ENCODE measurements around the gene ATG5.
"Not testable (repeated sequence)": the region's sequence is repeated elsewhere in the genome, so short reads cannot be mapped to it uniquely, and the experiment has no call there.

ATG5 gene

DNA sequence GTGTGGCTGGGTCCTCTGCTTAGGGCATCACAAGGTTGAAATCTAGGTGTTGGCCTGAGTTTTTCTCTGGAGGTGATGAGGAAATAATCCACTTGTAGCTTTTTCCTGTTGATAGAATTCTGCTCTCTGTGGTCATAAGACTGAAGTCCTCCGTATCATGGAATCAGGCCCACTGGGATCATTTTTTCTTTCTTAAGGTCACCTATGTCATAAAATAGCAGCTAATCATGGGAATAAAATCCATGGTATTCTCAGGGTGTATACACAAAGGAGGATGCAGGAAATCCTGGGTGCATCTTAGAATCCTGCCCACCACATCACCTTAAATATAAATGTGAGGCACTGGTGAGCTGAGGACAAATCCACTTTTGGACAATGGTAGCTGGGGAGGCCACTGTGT lies 166.7 kb downstream of the ATG5 start:
- no peak overlapping the region for H3K27ac Mint-ChIP-seq
- H3K9me3 Mint-ChIP-seq, result no peaks in the 10 kb centered on the region
- H3K4me3 Mint-ChIP-seq, result no peak overlapping the region
- no peak for TF ChIP-seq CTCF (IDR thresholded peaks at IDR 0.05; ENCODE audit: unreplicated experiment in 3 of 3)
- H3K4me1 Mint-ChIP-seq, result peaks cover 19% of the 10 kb centered on the region
- H3K27me3 Mint-ChIP-seq (ENCODE audit: low read depth), result no peaks in the 10 kb centered on the region
- no peaks in the 10 kb centered on the region for H3K36me3 Mint-ChIP-seq (ENCODE audit: low read depth)

GRCh38 chr6:106156863-106157262 lies 168.7 kb downstream of the ATG5 start:
- TF ChIP-seq CTCF (IDR thresholded peaks at IDR 0.05; ENCODE audit: unreplicated experiment in 3 of 3), result no peak
- Mint-ChIP-seq H3K27ac (peak overlapping the region; percentile 36 to 70 (median 56)), H3K4me1 (peaks cover 9% of the 10 kb centered on the region), H3K9me3 (peaks cover 2% of the 10 kb centered on the region), H3K27me3 (ENCODE audit: low read depth) (no peaks in the 10 kb centered on the region), H3K36me3 (ENCODE audit: low read depth) (no peaks in the 10 kb centered on the region), H3K4me3 (no peak overlapping the region)

DNA sequence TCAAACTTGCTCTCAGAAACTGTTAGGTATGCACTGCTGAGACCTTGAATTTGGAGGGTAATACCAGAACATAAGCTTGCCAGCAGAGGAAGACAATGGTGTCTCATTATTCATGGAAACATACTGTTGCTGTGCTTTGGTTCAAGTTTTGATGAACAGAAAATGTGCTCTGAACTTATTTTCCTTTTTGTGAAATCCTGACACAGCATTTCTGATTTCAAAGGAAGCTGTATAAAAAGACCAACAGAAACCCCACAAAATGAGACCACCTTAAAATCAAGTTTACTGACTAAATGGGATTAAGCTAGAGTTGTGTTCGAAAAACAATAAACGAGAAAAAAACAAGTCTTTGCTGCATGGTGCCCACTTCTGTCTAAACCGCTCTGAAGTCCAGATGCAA lies 169.1 kb downstream of the ATG5 start:
- Mint-ChIP-seq H3K9me3 (peaks cover 2% of the 10 kb centered on the region), H3K4me1 (peaks cover 9% of the 10 kb centered on the region), H3K27ac (peak overlapping the region; percentile 36 to 70 (median 56)), H3K27me3 (ENCODE audit: low read depth) (no peaks in the 10 kb centered on the region), H3K4me3 (no peak overlapping the region), H3K36me3 (ENCODE audit: low read depth) (no peaks in the 10 kb centered on the region)
- no peak for TF ChIP-seq CTCF (IDR thresholded peaks at IDR 0.05; ENCODE audit: unreplicated experiment in 3 of 3)

DNA sequence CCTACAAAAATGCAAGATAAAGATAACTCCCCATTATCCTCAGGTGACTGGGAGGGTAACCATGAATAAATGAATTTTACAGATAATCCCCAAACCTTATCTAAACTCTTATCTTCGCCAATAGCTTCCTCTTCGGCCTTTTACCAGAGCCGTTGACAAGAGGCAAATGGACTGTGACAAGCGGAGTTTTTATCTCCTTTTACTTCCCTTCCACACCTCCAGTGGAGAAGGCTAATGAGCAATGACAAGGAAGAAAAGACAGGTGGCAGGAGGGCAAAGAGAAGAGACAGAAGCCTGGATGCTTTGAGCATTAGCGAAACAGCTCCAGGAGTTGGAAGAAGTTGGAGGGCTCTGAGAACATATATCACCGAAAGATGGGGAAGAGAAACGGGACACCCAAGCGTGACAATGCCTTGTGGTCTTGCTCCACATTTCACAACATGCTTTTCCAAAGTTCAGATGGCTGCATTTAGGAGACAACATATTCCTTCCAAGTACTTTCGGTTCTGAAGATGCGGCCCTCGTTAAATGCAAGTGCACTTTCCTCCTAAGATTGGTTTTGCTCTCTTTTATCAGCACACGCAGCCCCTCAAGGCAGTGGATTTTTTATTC lies 170.2 kb downstream of the ATG5 start:
- no peak overlapping the region for H3K27ac Mint-ChIP-seq
- peaks cover 2% of the 10 kb centered on the region for H3K9me3 Mint-ChIP-seq
- H3K27me3 Mint-ChIP-seq (ENCODE audit: low read depth), result no peaks in the 10 kb centered on the region
- peaks cover 9% of the 10 kb centered on the region for H3K4me1 Mint-ChIP-seq
- no peaks in the 10 kb centered on the region for H3K36me3 Mint-ChIP-seq (ENCODE audit: low read depth)
- H3K4me3 Mint-ChIP-seq, result no peak overlapping the region
- no peak for TF ChIP-seq CTCF (IDR thresholded peaks at IDR 0.05; ENCODE audit: unreplicated experiment in 3 of 3)

GRCh38 chr6:106154326-106154725 lies 171.2 kb downstream of the ATG5 start:
- Mint-ChIP-seq H3K4me1 (peaks cover 9% of the 10 kb centered on the region), H3K27me3 (ENCODE audit: low read depth) (no peaks in the 10 kb centered on the region), H3K4me3 (no peak overlapping the region), H3K36me3 (ENCODE audit: low read depth) (no peaks in the 10 kb centered on the region), H3K9me3 (peaks cover 2% of the 10 kb centered on the region), H3K27ac (no peak overlapping the region)
- TF ChIP-seq CTCF (IDR thresholded peaks at IDR 0.05; ENCODE audit: unreplicated experiment in 3 of 3), result no peak

- Mint-ChIP-seq H3K27me3 (ENCODE audit: low read depth) (no peaks in the 10 kb centered on the region), H3K4me3 (no peak overlapping the region), H3K27ac (no peak overlapping the region), H3K9me3 (peaks cover 2% of the 10 kb centered on the region), H3K36me3 (ENCODE audit: low read depth) (no peaks in the 10 kb centered on the region), H3K4me1 (peaks cover 9% of the 10 kb centered on the region)
- no peak for TF ChIP-seq CTCF (IDR thresholded peaks at IDR 0.05; ENCODE audit: unreplicated experiment in 3 of 3)
Measured at GRCh38 chr6:106152952-106153351, 172.6 kb downstream of the ATG5 start.

- H3K4me3 Mint-ChIP-seq, result not testable (repeated sequence)
Measured at GRCh38 chr6:106152476-106152875, 173.1 kb downstream of the ATG5 start.

More at GRCh38 chr6:106152476-106152875, 173.1 kb downstream of the ATG5 start:
- not testable (repeated sequence) for H3K36me3 Mint-ChIP-seq (ENCODE audit: low read depth); H3K27me3 Mint-ChIP-seq (ENCODE audit: low read depth); H3K27ac Mint-ChIP-seq; H3K9me3 Mint-ChIP-seq; H3K4me1 Mint-ChIP-seq

All from nephron (organoid).